ENCODE data around the gene TEDDM1. TPM values are rescaled to one million over a fixed set of nuclear protein-coding genes. Genes with fewer than 3 reads are reported as not detected.

The TEDDM1 gene
- total and polyA plus RNA-seq, 2 experiments from 2014 or later: not detected

DNA sequence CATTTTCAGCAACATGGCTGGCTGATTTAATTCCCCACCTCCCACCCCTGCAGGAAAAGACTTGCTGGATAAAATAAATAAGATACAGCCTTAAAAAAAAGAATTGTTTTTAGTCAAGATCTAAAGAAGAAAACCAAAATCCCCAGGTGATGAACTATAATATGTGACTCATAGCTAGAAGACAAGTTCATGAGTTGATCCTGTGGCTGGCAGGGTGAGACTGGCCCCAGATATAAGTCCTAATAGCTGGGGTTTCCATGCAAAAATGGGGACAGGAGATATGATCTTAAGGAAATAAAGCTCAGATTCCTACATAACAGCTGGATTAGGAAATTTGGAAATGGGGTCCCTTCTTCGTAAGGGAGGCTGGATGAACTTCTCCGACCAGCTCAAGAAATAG lies 27.6 kb upstream of the TEDDM1 start:
- no peaks in the 10 kb centered on the region for H3K4me1 ChIP-seq (ENCODE audit: insufficient read depth)
- Mint-ChIP-seq H3K27me3 (ENCODE audit: insufficient read depth, low read depth, poor library complexity) (peaks cover 1% of the 10 kb centered on the region), H3K9me3 (no peaks in the 10 kb centered on the region)

DNA sequence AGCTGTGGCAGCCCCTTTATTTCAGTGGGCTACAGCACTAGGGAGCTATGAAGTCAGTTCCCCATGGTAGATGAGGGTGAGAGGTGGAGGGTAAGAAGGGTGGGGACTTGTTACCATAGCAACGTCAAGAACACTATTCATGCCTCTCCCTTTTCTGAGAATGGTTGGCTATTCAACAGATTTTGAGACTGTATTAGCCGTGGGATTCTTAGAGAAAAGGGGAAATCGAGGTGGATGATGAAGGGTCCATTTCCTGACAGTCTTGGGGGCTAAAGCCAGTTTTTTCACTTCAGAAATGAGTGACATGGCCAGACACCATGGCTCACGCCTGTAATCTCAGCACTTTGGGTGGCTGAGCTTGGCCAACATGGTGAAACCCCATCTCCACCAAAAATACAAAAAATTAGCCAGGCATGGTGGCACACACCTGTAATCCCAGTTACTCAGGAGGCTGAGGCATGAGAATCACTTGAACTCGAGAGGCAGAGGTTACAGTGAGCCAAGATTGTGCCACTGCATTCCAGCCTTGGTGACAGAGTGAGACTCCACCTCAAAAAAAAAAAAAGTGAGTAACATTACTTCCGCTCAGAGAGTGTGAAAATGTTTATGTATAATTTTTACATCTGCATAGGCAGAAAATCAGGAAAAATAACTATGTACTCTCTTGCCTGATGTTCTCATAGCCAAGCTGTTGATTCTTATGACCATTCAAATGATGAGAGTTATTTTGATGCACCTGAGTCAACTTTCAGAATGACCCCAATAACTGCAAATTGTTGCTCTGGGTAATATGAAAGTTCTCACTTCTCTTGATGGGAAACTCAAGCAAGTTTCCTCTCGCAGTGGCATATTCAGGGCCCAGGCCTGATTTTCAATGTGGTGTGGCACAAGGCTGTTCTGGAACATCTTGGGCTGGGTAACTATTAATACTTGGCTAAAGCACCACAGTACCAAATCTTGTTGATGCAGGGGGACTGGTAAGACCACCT lies 26.3 kb upstream of the TEDDM1 start:
- DNase-seq (ENCODE audit: low spot score) (no peak), ATAC-seq (no peak)
- Histone ChIP-seq H3K27ac (ENCODE audit: low read depth) (no peak overlapping the region), H3F3A (replicated peaks; ENCODE audit: low read depth) (no peaks in the 10 kb centered on the region), H2AFZ (no peak overlapping the region; the same call in 1 of the 2 replicates), H3K4me2 (no peak overlapping the region), H3K9me2 (ENCODE audit: insufficient read depth) (no peaks in the 10 kb centered on the region), H3K79me2 (replicated peaks; ENCODE audit: insufficient read depth) (no peaks in the 10 kb centered on the region), H3K4me1 (ENCODE audit: insufficient read depth) (no peaks in the 10 kb centered on the region), H3K27me3 (ENCODE audit: insufficient read depth) (no peaks in the 10 kb centered on the region), H3K36me3 (ENCODE audit: insufficient read depth) (no peaks in the 10 kb centered on the region), H3K4me3 (no peak overlapping the region), H4K20me1 (replicated peaks; ENCODE audit: insufficient read depth) (no peaks in the 10 kb centered on the region)
- Mint-ChIP-seq H3K9me3 (no peaks in the 10 kb centered on the region), H3K4me1 (no peaks in the 10 kb centered on the region), H3K27me3 (ENCODE audit: insufficient read depth, low read depth, poor library complexity) (peaks cover 1% of the 10 kb centered on the region), H3K36me3 (ENCODE audit: low read depth) (no peaks in the 10 kb centered on the region), H3K4me3 (no peak overlapping the region), H3K27ac (no peak overlapping the region)
- TF ChIP-seq NANOG (IDR thresholded peaks at IDR 0.05; ENCODE audit: borderline replicate concordance) (no peak), JUNB (IDR thresholded peaks at IDR 0.05; ENCODE audit: unreplicated experiment) (no peak), POLR2AphosphoS5 (IDR thresholded peaks at IDR 0.05; ENCODE audit: low read depth) (no peak), ZNF114 (CRISPR knock-in tag; IDR thresholded peaks at IDR 0.05) (no peak), STAT1 (IDR thresholded peaks at IDR 0.05; ENCODE audit: unreplicated experiment) (no peak), EZH2 (IDR thresholded peaks at IDR 0.05; ENCODE audit: low read depth, unreplicated experiment) (no peak)
- TF ChIP-seq, protein P1, sequence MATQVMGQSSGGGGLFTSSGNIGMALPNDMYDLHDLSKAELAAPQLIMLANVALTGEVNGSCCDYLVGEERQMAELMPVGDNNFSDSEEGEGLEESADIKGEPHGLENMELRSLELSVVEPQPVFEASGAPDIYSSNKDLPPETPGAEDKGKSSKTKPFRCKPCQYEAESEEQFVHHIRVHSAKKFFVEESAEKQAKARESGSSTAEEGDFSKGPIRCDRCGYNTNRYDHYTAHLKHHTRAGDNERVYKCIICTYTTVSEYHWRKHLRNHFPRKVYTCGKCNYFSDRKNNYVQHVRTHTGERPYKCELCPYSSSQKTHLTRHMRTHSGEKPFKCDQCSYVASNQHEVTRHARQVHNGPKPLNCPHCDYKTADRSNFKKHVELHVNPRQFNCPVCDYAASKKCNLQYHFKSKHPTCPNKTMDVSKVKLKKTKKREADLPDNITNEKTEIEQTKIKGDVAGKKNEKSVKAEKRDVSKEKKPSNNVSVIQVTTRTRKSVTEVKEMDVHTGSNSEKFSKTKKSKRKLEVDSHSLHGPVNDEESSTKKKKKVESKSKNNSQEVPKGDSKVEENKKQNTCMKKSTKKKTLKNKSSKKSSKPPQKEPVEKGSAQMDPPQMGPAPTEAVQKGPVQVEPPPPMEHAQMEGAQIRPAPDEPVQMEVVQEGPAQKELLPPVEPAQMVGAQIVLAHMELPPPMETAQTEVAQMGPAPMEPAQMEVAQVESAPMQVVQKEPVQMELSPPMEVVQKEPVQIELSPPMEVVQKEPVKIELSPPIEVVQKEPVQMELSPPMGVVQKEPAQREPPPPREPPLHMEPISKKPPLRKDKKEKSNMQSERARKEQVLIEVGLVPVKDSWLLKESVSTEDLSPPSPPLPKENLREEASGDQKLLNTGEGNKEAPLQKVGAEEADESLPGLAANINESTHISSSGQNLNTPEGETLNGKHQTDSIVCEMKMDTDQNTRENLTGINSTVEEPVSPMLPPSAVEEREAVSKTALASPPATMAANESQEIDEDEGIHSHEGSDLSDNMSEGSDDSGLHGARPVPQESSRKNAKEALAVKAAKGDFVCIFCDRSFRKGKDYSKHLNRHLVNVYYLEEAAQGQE (IDR thresholded peaks at IDR 0.05; ENCODE audit: unreplicated experiment): no peak
- TF ChIP-seq, protein P2, sequence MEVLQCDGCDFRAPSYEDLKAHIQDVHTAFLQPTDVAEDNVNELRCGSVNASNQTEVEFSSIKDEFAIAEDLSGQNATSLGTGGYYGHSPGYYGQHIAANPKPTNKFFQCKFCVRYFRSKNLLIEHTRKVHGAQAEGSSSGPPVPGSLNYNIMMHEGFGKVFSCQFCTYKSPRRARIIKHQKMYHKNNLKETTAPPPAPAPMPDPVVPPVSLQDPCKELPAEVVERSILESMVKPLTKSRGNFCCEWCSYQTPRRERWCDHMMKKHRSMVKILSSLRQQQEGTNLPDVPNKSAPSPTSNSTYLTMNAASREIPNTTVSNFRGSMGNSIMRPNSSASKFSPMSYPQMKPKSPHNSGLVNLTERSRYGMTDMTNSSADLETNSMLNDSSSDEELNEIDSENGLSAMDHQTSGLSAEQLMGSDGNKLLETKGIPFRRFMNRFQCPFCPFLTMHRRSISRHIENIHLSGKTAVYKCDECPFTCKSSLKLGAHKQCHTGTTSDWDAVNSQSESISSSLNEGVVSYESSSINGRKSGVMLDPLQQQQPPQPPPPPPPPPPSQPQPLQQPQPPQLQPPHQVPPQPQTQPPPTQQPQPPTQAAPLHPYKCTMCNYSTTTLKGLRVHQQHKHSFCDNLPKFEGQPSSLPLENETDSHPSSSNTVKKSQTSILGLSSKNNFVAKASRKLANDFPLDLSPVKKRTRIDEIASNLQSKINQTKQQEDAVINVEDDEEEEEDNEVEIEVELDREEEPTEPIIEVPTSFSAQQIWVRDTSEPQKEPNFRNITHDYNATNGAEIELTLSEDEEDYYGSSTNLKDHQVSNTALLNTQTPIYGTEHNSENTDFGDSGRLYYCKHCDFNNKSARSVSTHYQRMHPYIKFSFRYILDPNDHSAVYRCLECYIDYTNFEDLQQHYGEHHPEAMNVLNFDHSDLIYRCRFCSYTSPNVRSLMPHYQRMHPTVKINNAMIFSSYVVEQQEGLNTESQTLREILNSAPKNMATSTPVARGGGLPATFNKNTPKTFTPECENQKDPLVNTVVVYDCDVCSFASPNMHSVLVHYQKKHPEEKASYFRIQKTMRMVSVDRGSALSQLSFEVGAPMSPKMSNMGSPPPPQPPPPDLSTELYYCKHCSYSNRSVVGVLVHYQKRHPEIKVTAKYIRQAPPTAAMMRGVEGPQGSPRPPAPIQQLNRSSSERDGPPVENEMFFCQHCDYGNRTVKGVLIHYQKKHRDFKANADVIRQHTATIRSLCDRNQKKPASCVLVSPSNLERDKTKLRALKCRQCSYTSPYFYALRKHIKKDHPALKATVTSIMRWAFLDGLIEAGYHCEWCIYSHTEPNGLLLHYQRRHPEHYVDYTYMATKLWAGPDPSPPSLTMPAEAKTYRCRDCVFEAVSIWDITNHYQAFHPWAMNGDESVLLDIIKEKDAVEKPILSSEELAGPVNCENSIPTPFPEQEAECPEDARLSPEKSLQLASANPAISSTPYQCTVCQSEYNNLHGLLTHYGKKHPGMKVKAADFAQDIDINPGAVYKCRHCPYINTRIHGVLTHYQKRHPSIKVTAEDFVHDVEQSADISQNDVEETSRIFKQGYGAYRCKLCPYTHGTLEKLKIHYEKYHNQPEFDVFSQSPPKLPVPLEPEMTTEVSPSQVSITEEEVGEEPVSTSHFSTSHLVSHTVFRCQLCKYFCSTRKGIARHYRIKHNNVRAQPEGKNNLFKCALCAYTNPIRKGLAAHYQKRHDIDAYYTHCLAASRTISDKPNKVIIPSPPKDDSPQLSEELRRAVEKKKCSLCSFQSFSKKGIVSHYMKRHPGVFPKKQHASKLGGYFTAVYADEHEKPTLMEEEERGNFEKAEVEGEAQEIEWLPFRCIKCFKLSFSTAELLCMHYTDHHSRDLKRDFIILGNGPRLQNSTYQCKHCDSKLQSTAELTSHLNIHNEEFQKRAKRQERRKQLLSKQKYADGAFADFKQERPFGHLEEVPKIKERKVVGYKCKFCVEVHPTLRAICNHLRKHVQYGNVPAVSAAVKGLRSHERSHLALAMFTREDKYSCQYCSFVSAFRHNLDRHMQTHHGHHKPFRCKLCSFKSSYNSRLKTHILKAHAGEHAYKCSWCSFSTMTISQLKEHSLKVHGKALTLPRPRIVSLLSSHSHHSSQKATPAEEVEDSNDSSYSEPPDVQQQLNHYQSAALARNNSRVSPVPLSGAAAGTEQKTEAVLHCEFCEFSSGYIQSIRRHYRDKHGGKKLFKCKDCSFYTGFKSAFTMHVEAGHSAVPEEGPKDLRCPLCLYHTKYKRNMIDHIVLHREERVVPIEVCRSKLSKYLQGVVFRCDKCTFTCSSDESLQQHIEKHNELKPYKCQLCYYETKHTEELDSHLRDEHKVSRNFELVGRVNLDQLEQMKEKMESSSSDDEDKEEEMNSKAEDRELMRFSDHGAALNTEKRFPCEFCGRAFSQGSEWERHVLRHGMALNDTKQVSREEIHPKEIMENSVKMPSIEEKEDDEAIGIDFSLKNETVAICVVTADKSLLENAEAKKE (CRISPR knock-in tag; IDR thresholded peaks at IDR 0.05): no peak

More for the DNA sequence above, 27.6 kb upstream of the TEDDM1 start:
- no peaks in the 10 kb centered on the region for H4K20me1 ChIP-seq (replicated peaks; ENCODE audit: insufficient read depth)
- H3K4me3 ChIP-seq: no peak overlapping the region
- H3K27me3 ChIP-seq (ENCODE audit: insufficient read depth): no peaks in the 10 kb centered on the region
- H2AFZ ChIP-seq: no peak overlapping the region
- no peaks in the 10 kb centered on the region for H3K79me2 ChIP-seq (replicated peaks; ENCODE audit: insufficient read depth)
- Mint-ChIP-seq H3K4me1 (no peaks in the 10 kb centered on the region), H3K36me3 (ENCODE audit: low read depth) (no peaks in the 10 kb centered on the region), H3K27ac (no peak overlapping the region), H3K4me3 (no peak overlapping the region)
- H3K4me2 ChIP-seq: no peak overlapping the region
- H3K9me2 ChIP-seq (ENCODE audit: insufficient read depth): no peaks in the 10 kb centered on the region
- DNase-seq (ENCODE audit: low spot score) (no peak), ATAC-seq (no peak)
- H3F3A ChIP-seq (replicated peaks; ENCODE audit: low read depth): no peaks in the 10 kb centered on the region
- no peaks in the 10 kb centered on the region for H3K36me3 ChIP-seq (ENCODE audit: insufficient read depth)
- TF ChIP-seq EZH2phosphoT487 (IDR thresholded peaks at IDR 0.05; ENCODE audit: unreplicated experiment) (no peak), EZH2 (IDR thresholded peaks at IDR 0.05; ENCODE audit: low read depth, unreplicated experiment) (no peak)
- H3K27ac ChIP-seq (ENCODE audit: low read depth): no peak overlapping the region

Measured in GM23338 (cell line).